GM12892 (cell line): ENCODE data around the gene C1orf116.
A peak's percentile ranks its signal among the peaks of the same experiment; 100 is the strongest.

ENCODE experiments used
- DNase-seq: peaks from one replicate; pipeline ENCODE4 v3.0.0; 2011; ENCODE audit not compliant: insufficient read length
- FAIRE-seq: peaks from 2 replicates; lab custom pipeline; 2011; peaks lifted over from hg19 to GRCh38; lab: Jason Lieb, UNC
- POLR2A ChIP-seq: IDR thresholded peaks from 2 replicates; pipeline ENCODE4 v1.6.1; 2011; ENCODE audit warnings: low read depth, low read length, control low read depth
- POLR2AphosphoS5 ChIP-seq: IDR thresholded peaks from 2 replicates; pipeline ENCODE4 v1.6.1; 2011; ENCODE audit warnings: low read depth, low read length, control low read depth
- TAF1 ChIP-seq: IDR thresholded peaks from 2 replicates; pipeline ENCODE4 v1.6.1; 2011; ENCODE audit warnings: low read depth, mild to moderate bottlenecking, control low read depth, low read length, borderline replicate concordance

C1orf116 gene

DNA sequence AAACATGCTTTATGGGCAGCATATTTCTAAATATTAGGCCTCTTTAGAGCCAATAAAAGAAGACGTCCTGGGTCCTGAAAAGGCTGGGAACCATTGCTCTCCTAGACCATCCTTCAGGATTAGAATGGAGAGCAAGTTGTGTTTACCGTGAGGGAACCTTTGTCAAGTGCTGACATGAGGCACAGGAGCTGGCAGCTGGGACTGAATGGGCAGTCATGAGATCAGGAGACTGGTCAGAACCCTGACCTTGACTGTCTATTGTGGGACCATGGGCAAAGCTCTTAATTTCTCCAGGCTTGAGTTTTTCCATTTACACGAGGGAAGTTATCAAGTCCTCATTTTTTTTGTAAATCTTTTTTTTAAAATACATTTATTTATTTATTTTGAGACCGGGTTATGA, 25.7 kb upstream of the C1orf116 start:
- FAIRE-seq (no peak), DNase-seq (no peak)
- TF ChIP-seq TAF1 (no peak), POLR2A (no peak), POLR2AphosphoS5 (no peak)

DNA sequence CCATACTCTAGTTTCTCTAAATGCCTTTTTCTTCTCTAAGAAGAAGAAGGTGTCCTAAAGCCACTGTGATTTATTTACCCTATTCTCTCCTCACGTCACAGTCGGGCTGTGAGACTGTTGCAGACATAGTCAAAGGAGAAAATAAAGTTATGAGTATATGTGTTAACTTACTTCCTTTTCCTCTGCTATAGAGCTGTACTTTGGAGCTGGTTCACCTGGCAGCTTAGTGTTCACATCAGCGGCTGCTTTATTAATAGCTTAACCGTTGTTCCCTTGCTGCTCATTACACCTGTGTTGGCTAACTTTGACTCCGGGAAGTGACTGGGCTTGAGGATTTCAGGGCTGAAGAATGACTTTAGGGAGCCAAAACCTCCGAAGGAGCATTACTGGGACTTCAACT, 24.1 kb upstream of the C1orf116 start:
- FAIRE-seq (no peak), DNase-seq (no peak)
- TF ChIP-seq POLR2AphosphoS5 (no peak), TAF1 (no peak), POLR2A (no peak)

DNA sequence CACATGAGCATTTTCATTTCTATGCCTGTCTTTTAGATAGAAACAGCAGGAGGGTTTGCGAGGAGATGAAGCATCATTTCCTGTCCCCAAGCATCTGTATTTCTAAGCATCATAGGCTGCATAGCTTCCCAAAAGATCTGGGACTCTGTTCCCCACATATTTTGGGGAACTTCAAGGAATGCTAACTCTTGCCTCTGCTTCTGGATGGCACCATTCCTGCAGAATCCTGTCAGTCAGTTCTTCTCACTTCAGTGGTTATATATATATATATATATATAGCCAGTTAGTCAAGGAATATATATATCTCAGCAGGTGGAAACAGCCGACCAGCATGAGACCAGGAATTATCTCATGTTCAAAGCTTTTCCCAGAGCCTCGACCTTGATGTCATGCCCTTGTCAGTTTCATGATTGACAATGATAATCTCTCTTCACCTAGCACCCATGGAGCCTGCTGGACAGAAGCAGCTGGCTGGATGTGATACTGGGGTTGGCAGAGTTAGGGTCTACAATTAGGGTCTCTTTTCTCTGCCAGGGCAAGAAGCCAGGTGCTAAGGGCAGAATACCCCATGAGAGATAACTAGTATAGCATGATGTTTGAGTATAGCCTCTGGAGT, 22.9 kb upstream of the C1orf116 start:
- FAIRE-seq (no peak), DNase-seq (no peak)
- TF ChIP-seq POLR2AphosphoS5 (no peak), TAF1 (no peak), POLR2A (no peak)

DNA sequence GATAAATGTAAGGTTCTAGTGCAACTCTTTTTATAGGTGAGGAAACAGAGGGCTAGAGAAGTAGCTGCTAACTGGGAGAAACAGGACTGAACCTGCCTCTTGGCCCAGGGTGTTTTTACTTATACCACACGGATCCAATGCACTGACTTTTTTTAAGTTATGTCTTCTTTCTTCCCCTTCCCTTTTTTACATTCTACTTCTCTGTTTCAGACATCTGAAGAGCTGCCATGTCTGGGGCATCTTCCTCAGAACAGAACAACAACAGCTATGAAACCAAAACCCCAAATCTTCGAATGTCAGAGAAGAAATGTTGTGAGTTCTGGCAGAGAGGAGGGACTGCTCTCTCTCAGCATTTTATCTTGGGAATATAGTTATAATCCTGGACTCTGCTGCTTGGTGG, 21.9 kb upstream of the C1orf116 start:
- DNase-seq (no peak), FAIRE-seq (no peak)
- no peak for TF ChIP-seq POLR2A
- TF ChIP-seq POLR2AphosphoS5, result no peak
- TF ChIP-seq TAF1, result no peak

DNA sequence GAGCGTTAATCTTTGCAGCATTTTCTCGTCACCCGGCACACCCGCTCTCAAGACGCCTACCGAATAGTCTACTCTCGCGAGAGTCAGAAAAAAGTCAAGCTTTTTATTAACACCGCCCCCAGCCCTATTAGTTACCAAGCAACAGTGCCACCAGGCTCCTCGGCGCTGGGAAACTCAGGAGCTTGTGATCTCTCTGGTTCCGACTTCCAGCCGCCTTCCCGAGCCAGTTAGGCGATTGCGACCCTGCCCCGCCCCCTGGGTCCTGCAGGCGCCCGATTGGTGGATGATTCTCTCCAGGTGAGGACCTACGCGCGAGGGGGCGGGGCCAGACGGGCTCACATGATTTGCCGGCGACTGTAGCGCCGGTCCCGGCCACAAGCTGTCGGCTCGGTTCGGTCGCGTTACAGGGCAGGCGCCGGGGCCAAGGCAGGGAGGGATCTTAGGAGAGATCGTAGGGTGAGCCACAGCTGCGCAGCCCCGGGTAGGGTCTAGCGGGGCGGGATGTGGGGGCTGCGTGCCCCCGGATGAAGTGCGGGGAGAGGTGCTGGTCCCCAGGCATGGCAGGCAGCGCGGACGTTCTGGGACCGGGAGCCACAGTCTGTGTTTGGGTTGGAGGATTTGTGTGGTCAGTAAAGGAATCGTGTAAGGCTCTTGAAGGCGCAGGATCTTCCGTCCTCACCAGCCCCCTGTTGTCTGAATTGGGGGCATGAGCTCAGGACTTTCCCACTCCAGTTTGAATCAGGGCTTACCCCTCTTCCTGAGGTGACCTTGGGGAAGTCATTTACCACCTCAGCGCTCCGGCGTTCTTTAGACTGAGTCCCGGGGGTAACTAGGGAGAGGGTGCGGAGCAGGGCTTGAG, 20.6 kb upstream of the C1orf116 start, which contains the start of gene PFKFB2:
PFKFB2 (plus strand) TSS at position 365 of the 859 bp plus-strand sequence. CDS start 1,443 bp downstream, outside the sequence.
- TF ChIP-seq POLR2AphosphoS5, result no peak
- TF ChIP-seq POLR2A, result peak; percentile 61; the same call in 1 of the 2 replicates
- TF ChIP-seq TAF1, result 0 out of 2 replicates have a peak, but pooled peaks have one; percentile 32
- DNase-seq (peak; percentile 88), FAIRE-seq (peak; percentile 87)

DNA sequence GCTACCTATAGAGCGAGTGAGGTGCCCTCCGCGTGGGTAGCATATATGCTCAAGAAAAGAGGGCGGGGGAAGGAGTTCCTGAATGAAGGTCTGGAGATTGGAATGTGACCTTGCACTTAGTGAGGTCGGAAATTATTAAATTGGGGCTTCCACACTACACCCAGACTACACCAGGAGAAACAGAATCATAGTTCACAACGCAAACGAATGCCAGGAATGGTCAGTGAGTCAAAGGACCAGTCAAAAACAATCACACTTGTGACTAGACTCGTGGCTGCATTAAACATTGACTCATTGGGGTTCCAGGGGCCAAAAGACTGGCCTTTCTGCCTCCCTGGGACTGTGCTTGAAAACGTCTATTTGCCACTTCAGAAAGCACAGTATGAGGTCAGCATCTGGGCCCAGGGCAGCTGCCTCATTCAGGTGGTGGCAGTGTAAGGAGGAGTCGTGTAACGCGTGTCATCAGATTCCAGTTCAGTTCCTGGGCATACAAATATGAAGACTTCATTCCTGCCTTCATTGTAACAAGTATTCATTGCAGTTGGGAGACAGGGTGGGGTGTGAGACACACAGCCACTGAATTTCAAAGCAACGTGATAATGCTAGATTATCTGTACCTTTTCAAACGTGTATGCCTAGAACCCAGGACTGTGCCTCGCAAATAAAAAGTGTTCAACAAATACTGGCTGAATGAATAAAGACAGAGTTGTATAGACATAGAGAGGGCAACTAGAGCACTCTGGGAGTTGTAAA, 18.8 kb upstream of the C1orf116 start, which contains the start of gene YOD1:
YOD1 (minus strand) TSS at position 18 of the 753 bp plus-strand sequence. CDS start 178 bp downstream, outside the sequence.
- no peak for TF ChIP-seq TAF1
- no peak for TF ChIP-seq POLR2AphosphoS5
- no peak for TF ChIP-seq POLR2A
- no peak for DNase-seq
- no peak for FAIRE-seq

DNA sequence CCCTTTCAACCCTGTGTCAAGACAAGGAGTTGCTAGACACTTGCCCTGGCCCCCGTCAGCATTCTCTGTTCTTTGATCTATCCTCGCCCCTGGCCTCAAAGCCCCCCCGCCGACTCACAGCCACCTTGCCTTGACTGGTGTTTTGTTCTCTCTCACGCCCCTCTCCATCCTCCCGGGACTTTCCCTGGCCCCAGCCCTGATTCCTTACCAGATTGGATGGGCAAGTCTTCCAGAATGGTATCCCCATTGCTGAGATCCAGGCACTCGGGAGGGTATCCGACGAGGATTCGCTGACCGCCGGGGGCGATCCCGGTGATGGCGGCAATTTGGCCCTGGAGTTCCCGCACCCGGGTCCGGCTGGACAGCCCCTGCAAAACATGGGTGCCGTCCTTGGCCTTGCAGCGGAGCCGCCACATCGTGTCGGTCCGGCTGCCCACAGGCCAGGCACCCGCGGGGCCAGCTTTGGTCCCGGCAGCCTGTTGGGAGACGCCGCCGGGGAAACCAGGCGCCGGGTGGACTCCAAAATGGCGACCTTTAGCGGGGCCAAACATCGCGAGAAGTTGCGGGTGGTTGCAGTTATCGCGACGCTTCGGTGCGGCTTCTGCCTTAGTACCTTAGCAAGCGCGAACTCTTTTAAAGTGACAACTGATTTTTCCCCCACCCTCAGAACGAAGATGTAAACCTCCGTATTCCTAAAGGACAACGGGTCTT, 18.1 kb upstream of the C1orf116 start:
- FAIRE-seq (peak; percentile 85), DNase-seq (peak; percentile 63)
- TF ChIP-seq POLR2AphosphoS5 (peak; percentile 57; the same call in 1 of the 2 replicates), POLR2A (peak; percentile 79; the same call in 1 of the 2 replicates), TAF1 (peak; percentile 50; the same call in 1 of the 2 replicates)

DNA sequence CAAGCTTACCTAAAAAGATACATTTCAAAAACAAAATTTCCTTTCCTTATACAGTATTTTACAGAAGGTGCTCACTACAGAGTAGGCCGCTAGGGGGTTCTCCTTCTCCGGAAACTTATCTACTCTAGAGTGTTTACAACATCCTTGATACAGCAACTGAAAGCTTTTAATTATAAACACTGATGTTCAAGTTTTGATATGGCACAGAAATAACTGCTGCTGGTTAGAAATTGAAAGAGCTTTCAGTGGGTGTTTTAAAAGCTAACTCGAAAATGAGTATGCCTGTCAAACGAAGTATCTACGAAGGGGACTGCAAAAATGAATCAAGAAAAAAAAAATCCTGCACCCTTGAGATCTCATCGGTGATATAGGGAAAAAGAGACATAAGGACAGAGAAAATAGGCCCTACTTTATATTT, 17.4 kb upstream of the C1orf116 start:
- FAIRE-seq (no peak), DNase-seq (no peak)
- no peak for TF ChIP-seq POLR2A
- TF ChIP-seq POLR2AphosphoS5, result no peak
- no peak for TF ChIP-seq TAF1

DNA sequence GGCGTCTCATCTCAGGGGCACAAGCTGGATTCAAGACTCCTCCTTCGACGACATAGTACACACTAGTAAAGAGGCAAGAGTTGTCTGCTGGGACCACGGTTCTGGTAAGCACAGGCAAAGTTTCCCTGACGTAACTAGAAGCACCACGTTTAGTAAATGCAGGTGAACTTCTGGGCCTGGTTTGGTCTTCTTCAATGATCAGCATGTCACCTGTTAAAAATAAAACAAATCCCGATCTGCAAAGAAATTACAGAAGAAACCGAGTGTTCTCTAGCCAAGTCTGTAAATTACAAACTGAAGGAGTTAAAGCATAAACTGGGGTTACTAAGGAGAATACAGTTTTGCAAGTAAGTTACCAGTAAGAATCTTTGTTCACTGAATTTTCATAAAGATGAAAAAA, 17.0 kb upstream of the C1orf116 start:
- DNase-seq, result no peak
- no peak for FAIRE-seq
- TF ChIP-seq POLR2AphosphoS5, result no peak
- no peak for TF ChIP-seq TAF1
- TF ChIP-seq POLR2A, result no peak

DNA sequence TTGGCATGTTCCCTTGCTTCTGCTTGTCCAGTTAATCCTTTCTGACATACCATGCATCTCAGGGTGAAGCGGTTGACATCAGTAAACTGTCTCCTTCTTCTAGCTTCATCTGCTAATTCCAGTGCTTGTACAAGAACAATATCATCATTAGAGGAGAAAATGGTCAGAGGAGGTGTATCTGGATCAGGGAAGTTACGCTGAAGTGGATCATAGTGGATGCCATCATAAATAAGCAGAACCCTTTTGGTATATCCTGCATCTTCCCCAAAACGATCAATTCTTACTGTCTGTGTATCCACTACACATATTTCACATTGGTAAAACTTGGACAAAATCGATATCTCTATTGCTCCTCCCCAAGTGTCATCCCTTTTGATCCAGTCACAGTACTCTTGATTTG, 16.5 kb upstream of the C1orf116 start:
- TF ChIP-seq TAF1 (no peak), POLR2AphosphoS5 (no peak), POLR2A (no peak)
- FAIRE-seq (no peak), DNase-seq (no peak)
